GM19455 (cell line): ENCODE measurements around the gene PTPRN2.
"Not testable (repeated sequence)": the region's sequence is repeated elsewhere in the genome, so short reads cannot be mapped to it uniquely, and the experiment has no call there.

ENCODE experiments used
- ATAC-seq: cut with Tn5 transposase; IDR thresholded peaks from one replicate; pipeline ENCODE4 v1.9.1; 2021; ENCODE audit not compliant: unreplicated experiment

The PTPRN2 gene

DNA sequence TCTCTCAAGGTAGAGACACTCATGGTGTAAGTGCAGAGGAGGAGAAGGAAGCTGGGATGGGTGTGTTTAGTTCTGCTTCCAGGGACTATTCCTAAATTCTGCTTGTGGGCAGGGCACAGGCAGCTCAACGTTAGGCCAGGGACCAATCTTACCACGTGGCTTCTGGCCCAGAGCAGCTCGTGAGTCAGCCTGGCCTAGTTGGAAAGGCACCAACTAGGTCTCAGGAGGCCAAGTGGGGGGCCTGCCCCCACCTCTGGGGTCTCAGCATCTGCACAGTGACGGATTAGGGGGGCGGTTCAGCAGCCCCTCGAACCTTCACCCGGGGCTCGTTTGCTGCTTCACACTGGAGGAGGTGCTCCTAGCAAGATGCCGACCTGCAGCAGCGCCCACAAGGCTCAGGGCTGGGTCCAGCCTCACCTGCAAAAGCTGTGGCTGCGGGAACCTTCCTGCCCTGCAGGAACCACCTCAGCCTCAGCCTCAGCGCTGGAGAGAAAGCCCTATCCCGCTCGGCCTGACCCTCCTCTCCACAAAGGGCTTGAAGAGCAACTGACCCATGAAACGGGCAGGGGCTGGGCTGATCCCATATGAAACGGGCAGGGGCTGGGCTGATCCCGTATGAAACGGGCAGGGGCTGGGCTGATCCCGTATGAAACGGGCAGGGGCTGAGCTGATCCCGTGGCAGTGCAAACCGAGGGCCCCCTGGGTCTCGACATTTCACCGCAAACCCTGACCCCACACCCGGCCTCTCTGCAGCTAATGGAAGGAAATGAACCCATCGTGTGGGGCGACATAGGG, 803.4 kb downstream of the PTPRN2 start:
- ATAC-seq = no peak

DNA sequence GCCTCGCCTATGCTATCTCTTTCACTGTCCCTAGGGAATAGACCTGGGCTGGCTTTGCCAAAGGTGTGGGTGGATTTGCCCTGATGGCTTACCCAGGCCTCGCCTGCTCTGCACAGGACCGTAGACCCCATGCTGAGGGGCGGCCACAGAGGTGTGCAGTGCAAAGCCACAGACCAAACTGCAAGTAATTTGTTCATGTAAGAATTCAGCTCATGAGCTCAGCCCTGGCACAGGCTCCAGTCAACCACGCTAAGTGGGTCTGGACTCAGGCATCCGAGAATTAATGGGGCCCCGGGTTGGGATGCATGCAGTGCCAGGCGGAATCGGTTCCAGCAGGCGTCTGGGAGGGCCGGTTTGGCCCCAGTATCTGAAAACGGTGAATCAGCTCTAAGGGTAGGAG, 805.6 kb downstream of the PTPRN2 start:
- ATAC-seq = no peak

DNA sequence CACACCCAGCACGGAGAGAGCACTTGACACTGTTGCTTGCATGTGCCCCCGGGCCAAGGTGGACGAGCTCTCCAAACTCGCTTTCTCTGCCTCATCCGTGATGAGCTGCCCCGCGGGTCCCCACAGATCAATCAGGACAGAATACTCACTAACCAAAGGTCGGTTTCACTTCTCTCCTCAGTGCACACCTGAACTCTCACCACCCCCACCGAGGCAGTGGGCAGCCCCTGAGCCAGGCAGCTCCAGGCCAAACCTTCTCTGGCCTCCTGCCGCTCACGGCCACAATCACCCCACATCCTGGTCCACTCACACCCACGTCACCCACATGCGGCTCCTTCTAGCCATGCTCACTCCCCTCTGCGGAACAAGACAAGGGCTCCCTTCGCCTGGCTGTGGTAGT, 806.9 kb downstream of the PTPRN2 start:
- ATAC-seq = no peak

DNA sequence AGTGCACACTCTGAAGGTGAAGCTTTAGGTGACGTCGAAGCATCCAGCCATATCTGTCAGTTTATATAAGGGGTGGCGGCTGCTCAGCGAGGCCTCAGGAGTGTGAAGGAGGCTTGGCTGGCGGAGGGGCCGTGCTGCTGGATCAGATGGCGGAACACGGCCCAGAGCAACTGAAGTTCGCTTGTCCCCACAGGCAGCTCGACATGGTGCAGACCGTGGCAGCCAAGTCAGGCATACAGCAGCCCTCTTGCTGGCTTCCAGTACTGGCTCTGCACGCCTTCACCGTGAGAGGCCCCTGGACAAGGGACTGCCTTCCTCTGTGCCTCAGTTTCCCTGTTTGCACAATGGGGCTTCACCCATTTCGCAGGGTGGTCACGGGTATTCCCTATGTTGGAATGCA, 807.3 kb downstream of the PTPRN2 start:
- ATAC-seq = no peak

DNA sequence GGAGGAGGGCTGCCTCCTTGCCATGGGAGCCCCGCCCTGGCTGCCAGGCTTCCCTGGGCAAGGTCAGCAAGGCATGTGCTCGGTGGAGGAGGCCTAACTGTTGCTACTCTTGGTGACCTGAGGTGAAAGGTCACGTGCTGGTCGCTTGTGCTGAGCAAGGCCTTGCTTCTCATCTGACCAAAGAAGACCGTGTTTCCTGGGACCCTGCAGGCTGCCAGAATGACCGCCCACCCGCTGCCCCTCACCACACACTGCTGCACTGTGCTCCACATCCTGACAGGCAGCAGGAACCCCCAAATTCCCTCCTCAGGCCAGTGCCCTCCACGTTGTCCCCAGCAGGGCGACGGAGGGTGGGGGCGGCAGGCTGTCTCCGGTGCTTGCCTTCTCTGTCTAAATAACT, 808.4 kb downstream of the PTPRN2 start:
- ATAC-seq = no peak

DNA sequence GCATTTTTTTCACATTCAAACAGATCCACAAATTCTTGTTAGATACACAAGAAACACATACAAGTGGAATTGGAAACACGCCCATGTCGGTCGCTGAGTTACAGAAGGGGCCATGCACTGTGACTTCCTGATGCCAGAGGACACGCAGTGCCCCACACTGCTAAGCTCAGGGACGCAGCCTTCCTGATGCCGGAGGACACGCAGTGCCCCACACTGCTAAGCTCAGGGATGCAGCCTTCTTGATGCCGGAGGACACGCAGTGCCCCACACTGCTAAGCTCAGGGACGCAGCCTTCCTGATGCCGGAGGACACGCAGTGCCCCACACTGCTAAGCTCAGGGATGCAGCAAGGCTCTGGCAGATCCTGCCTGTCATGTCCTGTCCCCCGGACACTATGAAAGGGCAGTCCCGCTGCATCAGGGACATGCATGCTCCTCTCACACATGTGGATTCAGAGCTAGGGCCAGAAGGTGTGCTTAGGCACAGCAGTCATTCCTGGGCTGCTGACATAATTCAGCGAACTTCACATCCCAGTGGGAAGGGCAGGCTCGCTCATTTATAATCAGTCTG, 810.3 kb downstream of the PTPRN2 start:
- ATAC-seq = not testable (repeated sequence)

DNA sequence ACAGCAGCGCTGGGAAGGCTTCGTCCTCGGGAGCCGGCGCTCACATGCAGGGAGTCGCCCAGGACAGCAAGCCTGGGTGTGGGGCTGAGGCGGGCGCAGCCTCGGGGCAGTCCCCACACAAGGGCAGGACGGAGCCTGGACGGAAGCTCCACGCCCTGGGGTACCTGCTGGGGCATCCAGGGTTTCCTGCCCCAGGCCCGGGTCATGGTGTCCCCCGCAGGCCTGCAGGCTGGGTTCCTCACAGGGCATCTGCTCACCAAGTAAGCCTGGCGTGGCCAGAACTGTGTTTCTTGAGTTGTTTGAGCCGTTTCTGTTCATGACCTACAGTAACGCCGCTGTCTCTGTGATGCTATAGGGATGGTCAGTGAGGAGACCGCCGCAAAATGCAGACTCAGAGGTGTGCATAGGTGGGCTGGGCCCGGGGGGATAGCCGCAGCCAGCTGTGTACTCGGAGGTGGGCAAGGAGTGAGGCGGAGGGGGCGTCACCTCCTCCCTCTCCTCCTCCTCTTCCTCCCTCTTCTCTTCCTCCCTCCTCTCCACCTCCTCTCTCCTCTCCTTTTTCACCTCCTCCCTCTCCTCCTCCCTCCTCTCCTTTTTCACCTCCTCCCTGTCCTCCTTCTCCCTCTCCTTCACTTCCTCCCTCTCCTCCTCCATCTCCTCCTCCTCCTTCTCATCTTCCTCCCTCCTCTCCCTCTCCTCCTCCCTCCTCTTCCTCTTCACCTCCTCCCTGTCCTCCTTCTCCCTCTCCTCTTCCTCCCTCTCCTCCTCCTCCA, 811.9 kb downstream of the PTPRN2 start:
- ATAC-seq = no peak

DNA sequence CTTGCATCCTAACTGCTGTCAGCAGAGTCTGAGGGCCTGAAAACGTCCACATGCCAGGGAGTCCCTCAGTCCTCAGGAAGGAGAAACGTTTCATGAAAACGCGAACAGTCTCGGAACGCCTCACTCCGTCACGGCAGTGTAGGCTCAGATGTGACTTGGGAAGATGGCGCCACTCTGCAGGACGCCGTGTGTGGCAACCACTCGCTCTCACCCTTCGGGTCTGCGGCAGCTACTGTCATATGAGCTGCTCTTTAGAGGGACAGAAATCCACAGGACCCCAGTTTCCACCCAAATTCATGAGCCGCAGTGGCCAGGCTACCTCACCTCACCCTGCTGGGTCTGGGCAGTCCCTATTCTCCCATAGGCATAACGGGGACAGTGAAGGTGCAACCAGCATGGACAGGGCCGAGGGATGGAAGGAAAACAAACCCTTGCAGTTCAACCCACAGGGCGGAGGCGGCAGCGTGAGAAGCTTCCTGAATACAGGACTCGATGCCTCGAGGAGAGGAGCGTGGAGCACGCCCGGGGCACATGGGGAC, 812.5 kb downstream of the PTPRN2 start:
- no peak for ATAC-seq

DNA sequence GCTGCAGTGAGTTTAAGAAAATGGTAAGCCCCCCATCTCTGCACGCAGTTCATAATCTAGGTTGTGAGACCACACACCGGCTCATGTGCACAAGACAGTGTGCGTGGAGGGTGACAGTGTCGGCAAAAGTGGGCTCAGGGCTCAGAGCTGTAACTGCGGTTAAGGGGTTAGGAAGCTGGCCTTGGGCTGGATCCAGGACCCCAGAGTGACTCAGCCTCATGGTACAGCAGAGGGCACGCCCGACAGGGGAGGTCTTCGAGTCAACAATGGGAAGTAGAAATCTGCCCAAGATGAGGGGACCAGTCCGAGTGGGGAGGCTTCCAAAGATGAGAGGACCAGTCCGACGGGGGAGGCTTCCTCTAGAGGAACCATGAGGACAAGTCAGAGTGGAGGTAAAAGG, 813.1 kb downstream of the PTPRN2 start:
- ATAC-seq = no peak

DNA sequence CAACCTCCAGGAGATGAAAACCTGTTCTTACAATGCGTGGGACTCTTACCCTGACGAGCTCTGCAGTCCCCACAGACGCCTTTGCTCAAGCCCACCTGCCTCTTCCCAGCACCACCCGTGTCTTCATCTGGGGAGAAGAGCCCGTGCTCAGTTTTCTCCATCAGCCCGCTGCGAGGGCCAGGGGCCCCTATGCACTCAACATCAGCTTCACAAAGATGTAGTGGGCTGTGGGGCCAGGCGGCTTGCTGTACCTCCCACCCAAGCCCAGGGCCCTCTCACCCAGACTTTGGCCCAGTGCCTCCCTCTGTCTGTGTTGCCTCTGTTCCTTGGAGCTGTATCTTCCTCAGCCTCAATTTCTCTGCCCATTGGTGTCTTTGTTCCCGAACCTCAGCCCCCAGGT, 814.3 kb downstream of the PTPRN2 start:
- no peak for ATAC-seq

DNA sequence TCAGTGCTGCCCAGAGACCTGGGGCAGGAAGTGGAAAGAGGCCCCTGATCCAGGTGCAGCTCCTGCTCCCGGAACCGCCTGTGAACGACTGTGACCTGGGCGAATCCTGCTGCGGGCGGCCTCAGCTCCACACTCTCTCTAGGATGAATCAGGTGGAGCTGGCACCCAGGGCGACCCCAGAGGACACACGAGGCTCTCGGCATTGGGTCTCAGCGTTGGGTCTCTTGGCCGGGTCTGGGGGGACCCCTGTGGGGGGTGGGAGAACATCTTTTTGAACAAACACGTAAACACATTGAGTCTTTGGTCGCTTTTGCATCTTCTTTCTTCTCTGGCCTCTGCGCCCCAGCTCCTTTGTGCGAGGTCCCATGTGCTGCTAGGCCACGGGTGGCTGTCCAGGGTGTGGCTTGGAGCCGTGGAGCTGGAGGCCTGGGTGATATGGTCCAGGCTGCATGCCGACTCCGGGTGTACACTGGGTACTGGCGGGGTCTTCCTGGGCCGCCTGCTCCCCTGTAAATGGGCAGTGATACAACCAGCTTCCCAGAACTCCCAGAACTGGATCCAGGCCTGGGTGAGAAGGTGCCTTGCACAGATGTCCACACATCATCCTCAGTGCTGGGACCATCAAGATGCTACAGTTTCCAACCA, 815.0 kb downstream of the PTPRN2 start:
- ATAC-seq = no peak

DNA sequence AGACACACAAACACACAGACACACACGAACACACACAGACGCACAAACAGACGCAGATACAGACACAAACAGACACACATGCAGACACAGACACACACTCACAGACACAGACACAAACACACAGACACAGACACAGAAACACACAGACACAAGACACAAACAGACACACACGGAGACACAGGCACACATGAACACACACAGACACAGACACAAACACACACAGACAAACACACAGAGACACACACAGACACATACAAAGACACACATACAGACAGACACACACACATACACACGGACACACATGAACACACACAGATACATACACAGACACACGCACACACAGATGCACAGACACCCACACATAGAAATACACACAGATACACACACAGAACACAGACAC, 815.9 kb downstream of the PTPRN2 start:
- no peak for ATAC-seq

DNA sequence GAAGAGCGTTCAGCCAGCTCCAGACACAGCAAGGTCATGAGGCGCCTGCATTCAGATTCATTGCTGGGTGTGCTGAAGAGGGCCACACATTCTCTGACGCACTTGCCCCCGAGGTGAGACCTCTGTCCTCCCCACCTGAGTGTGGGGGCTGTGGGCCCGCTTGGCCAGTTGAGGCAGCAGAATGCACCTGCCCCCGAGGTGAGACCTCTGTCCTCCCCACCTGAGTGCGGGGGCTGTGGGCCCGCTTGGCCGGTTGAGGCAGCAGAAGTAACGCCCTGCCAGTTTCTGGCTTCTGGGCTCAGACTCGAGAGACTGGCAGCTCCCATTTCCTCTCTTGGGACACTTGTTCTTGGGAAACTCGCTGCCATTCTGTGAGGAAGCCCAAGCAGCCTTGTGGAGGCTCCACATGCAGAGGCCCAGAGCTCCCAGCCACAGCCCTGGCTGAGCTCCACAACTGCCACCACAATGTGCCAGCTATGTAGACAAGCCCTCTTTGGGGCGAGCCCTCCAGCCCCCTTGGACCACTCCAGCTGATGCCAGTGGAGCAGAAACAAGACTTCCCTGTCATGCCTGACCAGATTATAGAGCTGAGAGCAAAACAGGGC, 816.8 kb downstream of the PTPRN2 start:
- no peak for ATAC-seq

DNA sequence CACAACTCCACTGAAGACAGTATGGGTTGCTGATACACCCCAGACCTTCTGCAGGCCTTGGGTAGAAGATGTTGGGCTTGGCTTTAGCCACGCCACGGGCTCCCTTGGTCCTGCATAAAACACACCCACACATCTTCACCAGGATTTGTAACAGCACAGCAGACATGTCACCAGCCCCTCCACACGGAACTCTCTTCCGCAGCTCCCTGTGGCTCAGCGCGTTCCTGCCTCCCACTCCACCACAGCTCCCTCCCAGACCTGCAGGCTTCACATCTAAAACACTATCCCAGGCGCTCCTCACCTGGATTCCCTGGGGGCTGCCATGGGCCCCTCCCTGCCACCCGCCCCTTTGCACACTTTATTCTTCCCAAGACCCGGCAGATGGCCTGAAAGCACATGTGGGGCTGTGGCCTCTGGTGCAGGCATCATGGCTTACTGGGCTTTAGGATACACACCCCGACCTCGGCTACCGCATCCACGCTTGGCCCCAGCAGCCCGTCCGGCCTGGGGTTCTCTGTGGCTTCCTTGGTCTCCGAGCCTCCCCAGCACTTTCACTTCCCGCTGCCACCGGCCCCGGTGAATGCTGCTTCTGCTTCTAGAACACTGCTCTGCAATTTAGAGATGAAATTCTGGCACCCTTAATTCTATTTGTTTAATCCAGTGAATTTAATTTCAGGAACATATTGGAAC, 818.0 kb downstream of the PTPRN2 start:
- ATAC-seq = no peak

DNA sequence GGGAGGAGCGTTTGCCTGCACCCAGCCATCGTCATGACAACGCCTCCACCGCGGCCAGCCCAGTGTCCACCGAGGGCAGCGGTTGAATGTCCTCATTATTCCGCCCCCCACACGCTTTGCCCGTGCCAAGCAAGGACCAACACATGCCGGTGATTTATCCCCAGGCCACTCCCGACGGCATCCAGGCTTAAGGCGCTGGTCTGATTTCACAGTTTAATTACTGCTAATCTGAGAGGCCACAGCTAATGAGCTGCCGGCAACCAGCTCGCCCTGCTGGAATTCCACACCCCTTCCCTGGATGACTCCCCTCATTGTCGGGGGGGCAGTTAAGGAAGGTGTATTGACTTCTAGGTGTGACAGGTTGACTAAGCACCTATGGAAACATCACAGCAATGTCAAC, 818.5 kb downstream of the PTPRN2 start:
- no peak for ATAC-seq

DNA sequence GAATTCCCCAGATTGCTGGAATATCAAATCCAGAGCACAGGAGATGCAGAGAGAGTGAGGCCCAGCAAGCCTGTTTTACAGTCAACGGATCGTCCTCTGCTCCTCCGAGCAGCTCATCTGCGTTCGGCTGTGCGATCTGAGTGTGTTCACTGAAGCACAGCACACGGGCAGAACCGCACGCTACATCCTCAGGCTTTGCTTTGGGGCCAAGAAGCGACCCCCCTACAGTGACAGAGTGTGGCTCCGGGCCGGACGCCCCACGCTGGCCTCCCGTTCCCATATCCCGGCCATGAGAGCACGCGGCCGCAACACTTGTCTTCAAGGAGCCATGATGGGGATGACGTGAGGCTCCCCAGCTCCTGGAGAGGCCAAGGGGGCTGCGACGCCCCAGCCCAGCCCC, 819.4 kb downstream of the PTPRN2 start:
- ATAC-seq = no peak

DNA sequence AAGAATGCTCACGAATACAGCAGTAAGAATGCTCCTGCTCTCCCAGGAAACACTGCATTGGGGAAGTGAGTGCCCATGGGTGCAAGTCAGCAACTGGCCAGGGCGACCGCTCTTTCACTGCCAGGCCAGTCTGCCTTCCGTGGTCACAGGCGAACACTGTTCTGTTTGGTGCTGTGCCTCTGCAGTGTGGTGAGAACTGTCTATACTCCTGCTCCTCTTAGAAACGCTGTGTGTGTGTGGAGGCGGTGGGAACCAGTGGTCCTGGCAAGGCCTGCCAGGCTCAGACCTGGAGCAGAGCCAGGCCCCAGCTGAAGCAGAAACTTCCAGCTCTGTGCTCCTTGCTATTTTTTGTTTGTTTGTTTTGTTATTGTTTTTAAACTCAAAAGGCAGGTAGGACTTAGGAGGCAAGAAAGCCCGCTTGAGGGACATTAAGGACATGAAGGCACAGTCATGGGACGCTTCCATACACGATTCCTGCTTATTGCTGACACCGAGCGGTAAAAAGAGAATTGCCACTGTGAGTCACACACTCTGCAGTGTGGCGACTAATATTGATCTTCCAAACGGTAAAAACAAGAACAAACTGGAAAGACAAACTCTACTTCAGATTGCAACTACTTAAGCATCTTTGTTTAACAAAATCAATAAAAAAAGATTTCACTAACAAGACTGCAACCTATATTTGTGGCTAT, 820.0 kb downstream of the PTPRN2 start:
- no peak for ATAC-seq

DNA sequence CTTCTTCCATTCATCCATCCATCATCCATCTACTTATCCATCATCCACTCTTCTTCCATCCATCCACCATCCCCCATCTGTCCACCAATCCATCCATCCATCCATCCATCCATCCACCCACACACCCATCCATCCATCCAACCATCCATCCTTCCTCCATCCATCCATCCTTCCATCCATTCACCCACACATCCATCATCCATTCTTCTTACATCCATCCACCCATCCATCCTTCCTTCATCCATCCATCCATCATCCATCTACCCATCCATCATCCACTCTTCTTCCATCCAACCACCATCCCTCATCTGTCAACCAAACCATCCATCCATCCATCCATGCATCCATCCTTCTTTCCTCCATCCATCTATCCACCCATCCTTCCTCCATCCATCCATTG, 821.5 kb downstream of the PTPRN2 start:
- ATAC-seq = no peak

DNA sequence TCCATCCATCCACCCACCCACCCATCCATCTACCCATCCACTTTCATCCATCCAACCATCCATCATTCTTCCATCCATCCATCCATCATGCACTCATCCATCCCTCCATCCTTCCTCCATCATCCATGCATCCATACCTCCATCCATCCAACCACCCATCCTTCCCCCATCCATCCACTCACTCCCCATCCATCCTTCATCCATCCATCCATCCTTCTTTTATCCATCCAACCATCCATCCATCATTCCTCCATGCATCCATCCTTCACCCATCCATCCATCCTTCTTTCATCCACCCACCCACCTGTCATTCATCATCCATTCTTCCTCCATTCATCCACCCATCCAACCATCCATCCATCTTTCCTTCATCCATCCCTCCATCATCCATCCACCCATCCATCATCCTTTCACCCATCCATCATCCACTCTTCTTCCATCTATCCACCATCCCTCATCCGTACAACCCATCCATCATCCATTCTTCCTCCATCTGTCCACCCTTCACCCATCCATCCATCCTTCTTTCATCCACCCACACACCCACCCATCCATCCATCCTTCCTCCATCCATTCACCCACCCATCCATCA, 822.6 kb downstream of the PTPRN2 start:
- ATAC-seq = no peak
